Measurements from ENCODE around the gene RPH3AL.

GRCh38 chr17:313231-313630 lies 39.4 kb downstream of the RPH3AL start:
- no peak for TF ChIP-seq CTCF (IDR thresholded peaks at IDR 0.05)
- TF ChIP-seq ZFX (IDR thresholded peaks at IDR 0.05; ENCODE audit: borderline replicate concordance) = no peak

All from 22Rv1 (cell line).